Activated T-cell treated with anti-CD3 and anti-CD28 coated beads, Interleukin-2, amount 50 U/mL, for 4 hours (primary cell): ENCODE results near the gene UBE2S. TPM values are rescaled to one million over a fixed set of nuclear protein-coding genes. Genes with fewer than 3 reads are reported as not detected.
"Not testable (repeated sequence)": the region's sequence is repeated elsewhere in the genome, so short reads cannot be mapped to it uniquely, and the experiment has no call there.

ENCODE experiments used
- ATAC-seq, 2 donors: fragments of 200-7000 bp; cut with Tn5 transposase; one replicate each; pipeline ENCODE4 v1.10.0; 2021
- DNase-seq: peaks from one replicate; pipeline ENCODE4 v3.0.0-alpha.2; 2020
- H3K27me3 Mint-ChIP-seq: one replicate; pipeline ENCODE4 v1.8.0; 2021; ENCODE audit warnings: low read depth, mixed read lengths
- H3K36me3 Mint-ChIP-seq: one replicate; pipeline ENCODE4 v1.8.0; 2022; ENCODE audit warnings: mixed read lengths; ENCODE audit not compliant: insufficient read depth
- H3K4me1 Mint-ChIP-seq: one replicate; pipeline ENCODE4 v1.8.0; 2021; ENCODE audit warnings: low read depth, mixed read lengths
- H3K4me3 Mint-ChIP-seq: one replicate; pipeline ENCODE4 v1.8.0; 2021; ENCODE audit warnings: mild to moderate bottlenecking, moderate library complexity, mixed read lengths
- H3K9me3 Mint-ChIP-seq: one replicate; pipeline ENCODE4 v1.8.0; 2021; ENCODE audit warnings: mixed read lengths
- total RNA-seq, 3 donors: library from RNA; stranded (reverse); gene quantifications; one replicate each; pipeline ENCODE4 v1.2.1, GENCODE V29; 2021

The UBE2S gene
- total RNA-seq, 3 donors from 2014 or later, result 226 to 281 (median 237) TPM

DNA sequence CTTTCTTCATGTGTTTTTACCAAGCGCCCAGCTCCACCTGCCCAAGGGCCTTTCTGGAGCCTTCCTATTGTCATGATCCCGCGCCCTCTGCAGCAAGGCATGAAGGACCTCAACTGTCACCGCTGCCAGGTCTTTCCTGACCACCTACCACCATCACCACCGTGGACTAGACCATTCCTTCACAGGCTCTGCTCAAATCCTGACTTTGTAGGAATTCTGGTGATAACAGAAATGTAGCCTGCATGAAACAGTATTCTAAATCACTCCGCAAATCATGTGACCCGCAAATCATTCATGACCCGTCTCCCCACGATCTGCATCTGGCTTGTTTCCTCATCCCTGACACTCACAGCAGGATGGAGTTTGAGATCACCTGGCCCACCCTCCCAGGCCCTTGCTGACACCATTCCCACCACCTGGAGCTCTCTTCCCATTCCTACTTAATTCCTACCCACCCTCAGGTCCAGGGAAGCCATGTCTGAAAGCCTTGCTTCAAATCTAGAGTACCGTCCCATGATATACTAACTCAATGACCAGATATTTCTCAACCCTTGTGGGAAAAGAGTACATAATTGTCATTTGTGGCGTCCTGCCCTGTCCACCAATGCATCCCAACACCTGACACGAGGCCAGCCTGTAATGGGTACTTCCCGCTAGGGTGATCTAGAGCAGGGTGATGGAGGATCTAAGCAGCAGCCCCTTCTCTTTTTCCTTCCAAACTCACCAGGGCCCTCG is 1.3 kb downstream of the UBE2S start:
- DNase-seq, result no peak

DNA sequence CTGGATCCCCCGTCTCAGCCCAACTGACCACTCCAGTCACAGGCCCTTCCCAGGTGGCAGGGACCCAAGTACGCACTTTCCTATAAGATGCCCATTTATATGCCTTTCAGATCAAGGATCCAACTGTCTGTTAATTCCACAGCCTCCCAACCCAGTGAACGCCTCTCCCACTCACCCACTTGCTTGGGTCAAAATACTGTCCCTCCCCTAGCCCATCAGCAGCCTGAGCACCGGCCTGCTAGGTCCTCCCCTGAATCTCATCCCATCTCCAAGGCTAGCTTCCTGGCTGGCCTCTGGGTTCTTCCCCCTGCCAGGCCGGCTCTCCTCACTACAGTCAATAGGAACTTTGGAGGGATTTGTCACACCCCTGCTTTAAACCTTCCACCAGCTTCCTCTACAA is 1.9 kb downstream of the UBE2S start:
- no peak for DNase-seq
- ATAC-seq, result no peak
- H3K36me3 Mint-ChIP-seq, result peaks cover 36% of the 10 kb centered on the region
- H3K4me1 Mint-ChIP-seq, result peaks cover 18% of the 10 kb centered on the region
- H3K27me3 Mint-ChIP-seq, result no peaks in the 10 kb centered on the region
- peak overlapping the region; percentile 92 for H3K4me3 Mint-ChIP-seq
- no peaks in the 10 kb centered on the region for H3K9me3 Mint-ChIP-seq

More for the DNA sequence above, 1.3 kb downstream of the UBE2S start:
- ATAC-seq, result no peak
- H3K9me3 Mint-ChIP-seq, result no peaks in the 10 kb centered on the region
- peak overlapping the region; percentile 92 for H3K4me3 Mint-ChIP-seq
- H3K27me3 Mint-ChIP-seq, result no peaks in the 10 kb centered on the region
- H3K36me3 Mint-ChIP-seq, result peaks cover 31% of the 10 kb centered on the region
- H3K4me1 Mint-ChIP-seq, result peaks cover 18% of the 10 kb centered on the region

DNA sequence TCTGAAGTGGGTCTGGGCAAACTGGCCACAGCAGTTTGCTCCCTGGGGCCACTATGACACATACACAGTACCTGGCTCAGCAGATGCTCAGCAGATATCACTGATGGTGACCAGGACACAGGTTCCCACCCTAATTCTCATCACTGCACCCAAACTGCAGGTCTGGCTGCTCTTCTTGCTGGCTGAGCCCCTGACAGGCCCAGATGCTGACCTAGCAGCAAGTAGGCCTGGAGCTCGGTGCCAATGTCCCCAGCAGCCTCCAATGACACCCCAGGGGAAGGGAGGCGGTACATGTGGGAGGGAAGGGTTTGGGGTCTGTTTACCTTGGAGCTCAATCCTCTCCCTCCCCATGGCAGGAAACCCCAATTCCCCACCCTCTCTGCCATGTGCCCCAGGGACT is 5.1 kb downstream of the UBE2S start:
- Mint-ChIP-seq H3K27me3 (no peaks in the 10 kb centered on the region), H3K36me3 (peaks cover 39% of the 10 kb centered on the region), H3K4me3 (no peak overlapping the region), H3K9me3 (no peaks in the 10 kb centered on the region), H3K4me1 (peaks cover 25% of the 10 kb centered on the region)
- ATAC-seq, result no peak
- DNase-seq, result no peak

DNA sequence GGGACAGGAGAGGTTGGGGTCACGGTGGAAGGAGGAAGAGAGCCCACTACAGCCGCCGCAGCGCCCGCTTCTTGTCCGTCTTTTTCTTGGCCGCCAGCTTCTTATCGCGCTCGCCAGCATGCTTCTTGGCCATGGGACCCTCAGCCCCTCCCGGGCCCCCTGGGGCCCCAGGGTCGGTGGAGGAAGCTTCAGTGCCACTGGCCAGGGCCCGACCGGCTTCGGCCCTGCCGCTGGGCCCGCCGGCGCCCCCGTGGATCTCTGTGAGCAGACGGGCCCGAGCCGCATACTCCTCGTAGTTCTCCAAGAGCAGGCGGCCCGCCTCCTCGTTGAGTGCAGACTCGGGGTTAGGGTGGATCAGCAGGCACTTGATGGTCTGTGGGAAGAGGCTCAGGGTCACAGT is 6.2 kb downstream of the UBE2S start:
- H3K4me1 Mint-ChIP-seq, result peaks cover 20% of the 10 kb centered on the region
- peaks cover 35% of the 10 kb centered on the region for H3K36me3 Mint-ChIP-seq
- not testable (repeated sequence) for H3K9me3 Mint-ChIP-seq, H3K4me3 Mint-ChIP-seq, H3K27me3 Mint-ChIP-seq, DNase-seq, ATAC-seq

DNA sequence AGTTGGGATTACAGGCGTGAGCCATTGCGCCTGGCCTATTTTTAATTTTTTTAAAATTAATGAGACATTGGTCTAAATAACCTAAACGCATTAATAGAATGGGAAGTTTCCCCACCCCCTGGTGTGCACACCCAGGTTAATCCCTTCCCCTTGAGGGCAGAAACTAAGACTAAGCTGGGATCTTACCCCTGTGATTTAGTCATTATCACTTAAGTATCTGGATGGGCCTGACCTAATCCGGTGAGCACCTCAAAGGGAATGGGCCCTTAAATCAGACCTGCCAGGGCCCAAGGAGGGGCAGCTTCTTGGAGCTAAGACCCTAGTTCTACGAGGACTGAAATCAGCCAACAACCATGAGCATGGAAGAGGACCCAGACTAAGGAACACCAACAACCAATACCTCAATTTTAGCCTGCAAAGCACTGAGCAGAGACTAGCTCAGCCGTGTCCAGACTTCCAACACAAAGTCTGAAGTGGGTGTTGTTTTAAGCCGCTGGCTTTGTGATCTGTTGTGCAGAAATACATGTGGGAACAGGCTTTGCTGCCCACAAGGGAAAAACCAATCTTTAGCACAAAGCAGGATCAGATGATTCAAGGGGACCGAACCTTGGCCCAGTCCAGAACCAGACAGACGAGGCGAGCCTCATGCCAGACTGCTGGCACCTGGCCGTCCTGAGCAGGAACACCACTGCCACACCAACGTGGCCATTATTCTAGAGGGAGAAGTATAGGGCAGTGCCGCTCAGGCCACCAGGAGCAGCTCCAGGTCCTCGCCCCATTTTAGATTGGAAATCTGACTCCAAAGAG is 7.1 kb downstream of the UBE2S start:
- ATAC-seq (no peak), DNase-seq (no peak)
- Mint-ChIP-seq H3K36me3 (peaks cover 26% of the 10 kb centered on the region), H3K9me3 (no peaks in the 10 kb centered on the region), H3K4me3 (no peak overlapping the region), H3K4me1 (peaks cover 11% of the 10 kb centered on the region), H3K27me3 (no peaks in the 10 kb centered on the region)

DNA sequence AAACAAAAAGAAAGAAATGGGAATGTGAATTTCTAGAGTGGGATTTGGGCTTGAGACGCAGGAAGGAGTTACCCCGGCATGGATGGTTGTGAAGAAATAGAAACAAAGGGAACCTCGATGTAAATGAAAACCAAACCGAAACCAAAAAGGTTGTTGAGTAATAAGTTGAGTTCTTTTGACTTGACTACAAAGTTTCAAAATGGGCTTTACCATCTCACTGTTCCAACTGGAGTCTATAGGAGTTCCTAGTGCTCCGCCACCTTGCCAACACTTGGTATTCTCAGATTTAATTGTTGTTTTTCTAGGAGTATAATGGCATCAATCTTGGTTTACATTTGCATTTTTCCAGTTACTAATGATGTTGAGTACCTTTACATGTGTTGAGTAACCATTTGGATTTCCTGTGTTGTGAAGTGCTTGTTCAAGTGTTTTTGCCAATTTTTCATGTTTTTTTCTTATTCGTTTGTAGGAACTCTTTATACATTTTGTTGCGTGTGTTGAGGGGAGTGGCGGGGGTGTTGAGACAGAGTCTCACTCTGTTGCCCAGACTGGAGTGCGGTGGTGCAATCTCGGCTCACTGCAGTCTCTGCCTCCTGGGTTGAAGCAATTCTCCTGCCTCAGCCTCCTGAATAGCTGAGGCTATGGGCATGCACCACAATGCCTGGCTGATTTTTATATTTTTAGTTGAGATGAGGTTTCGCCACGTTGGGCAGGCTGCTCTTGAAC is 9.2 kb downstream of the UBE2S start:
- Mint-ChIP-seq H3K9me3 (no peaks in the 10 kb centered on the region), H3K27me3 (no peaks in the 10 kb centered on the region), H3K4me3 (peak overlapping the region; percentile 25), H3K36me3 (peaks cover 21% of the 10 kb centered on the region), H3K4me1 (peaks cover 10% of the 10 kb centered on the region)
- ATAC-seq, result peak; percentile 56 to 63
- no peak for DNase-seq

DNA sequence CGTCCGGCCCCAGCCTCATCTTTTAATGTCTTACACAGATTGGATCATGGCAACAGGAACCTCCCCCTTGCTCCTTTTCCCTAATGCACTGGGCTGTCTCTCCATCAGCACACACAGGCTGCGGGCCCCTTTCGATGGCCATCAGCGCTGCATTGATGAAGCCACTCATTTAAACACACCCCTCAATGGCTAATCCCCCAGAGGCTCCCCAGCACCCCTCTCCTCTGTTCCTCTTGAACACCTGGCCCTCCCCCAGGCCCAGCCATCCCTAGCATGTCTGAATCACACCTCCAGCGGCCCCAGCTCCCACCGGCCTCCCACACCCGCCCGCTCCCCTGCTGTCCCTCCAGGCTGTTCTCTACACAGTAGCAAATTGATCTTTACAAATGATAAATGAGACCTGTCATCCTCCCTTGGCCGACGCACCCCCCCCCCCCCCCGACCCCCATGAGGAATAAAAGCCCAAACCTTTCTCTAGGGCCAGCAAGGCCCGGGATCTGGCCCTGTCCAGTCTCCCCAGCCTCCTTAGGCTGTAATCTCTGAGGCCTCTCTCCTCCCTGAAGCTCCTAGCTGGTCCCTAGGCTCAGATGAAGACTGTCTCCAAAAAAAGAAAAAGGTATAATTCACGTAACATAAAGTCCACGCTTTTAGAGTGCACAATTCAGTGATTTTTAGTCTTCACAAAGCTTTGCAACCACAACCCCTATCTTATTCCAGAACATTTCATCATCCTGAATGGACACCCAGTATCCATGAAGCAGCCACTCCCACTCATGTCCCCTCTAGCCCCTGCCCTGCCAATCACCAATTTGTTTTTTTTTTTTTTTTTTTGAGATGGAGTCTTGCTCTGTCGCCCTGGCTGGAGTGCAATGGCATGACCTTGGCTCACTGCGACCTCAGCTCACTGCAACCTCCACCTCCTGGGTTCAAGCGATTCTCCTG is 14.5 kb downstream of the UBE2S start:
- Mint-ChIP-seq H3K27me3 (no peaks in the 10 kb centered on the region), H3K9me3 (no peaks in the 10 kb centered on the region)
- ATAC-seq, result no peak

DNA sequence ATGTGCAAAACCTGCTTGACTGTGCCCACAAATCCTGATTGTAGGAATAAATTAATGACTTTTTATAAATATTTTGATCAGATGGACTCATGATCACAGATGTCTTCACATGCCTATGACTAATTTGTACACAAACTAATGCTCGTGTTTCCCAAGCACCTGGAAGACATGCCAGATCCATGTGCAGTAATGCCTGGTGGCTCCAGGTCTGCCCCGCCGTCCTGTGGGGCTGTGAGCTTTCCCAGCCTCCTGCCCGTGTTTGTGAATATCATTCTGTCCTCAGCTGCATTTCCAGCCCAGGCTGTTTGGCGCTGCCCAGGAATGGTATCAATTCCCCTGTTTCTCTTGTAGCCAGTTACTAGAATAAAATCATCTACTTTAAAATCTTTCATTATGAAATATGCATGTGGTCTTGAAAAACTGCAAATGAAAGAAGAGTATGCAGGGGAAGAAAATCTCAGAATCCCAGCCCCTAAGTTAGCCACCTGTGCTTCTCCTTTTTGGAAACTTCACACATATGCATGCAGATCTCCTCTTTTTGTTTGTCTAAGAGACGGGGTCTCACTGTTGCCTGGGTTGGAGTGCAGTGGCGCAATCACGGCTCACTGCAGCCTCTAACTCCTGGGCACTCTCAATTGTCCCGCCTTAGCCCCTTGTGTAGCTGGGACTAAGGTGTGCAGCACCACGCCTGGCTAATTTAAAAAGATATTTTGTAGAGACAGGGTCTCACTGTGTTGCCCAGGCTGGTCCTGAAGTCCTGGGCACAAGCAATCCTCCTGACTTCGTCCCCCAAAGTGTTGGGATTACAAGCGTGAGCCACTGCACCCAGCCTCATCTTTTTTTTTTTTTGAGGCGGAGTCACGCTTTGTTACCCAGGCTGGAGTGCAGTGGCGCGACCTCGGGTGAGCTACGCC is 15.6 kb downstream of the UBE2S start:
- DNase-seq (no peak), ATAC-seq (no peak)
- Mint-ChIP-seq H3K9me3 (no peaks in the 10 kb centered on the region), H3K4me3 (no peak overlapping the region), H3K4me1 (peaks cover 37% of the 10 kb centered on the region), H3K36me3 (peaks cover 18% of the 10 kb centered on the region), H3K27me3 (no peaks in the 10 kb centered on the region)

More for the DNA sequence above, 14.5 kb downstream of the UBE2S start:
- Mint-ChIP-seq H3K4me1 (peaks cover 29% of the 10 kb centered on the region), H3K36me3 (peaks cover 12% of the 10 kb centered on the region), H3K4me3 (no peak overlapping the region)
- no peak for DNase-seq

DNA sequence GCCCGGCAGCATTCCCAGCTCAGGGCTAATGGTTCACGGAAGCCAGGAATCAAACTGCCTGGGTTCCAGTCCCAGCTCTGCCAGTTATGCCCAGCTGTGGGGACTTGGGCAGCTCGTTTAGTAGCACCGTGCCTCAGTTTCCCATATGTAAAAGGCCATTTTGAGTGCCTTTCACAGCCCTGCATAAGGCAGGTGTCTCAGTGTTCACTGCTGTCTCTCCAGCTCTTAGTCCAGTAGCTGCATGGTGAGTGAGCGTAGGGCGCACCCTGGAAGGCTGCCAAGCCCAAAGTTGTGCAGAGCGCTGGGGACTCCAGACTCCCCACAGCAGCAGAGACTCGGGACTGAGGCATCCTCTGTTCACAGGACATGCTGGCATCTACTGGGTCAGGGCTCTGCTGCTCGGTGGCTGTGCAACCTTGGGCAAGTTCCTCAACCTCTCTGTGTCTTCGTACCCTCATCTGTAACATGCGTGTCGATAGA is 16.4 kb downstream of the UBE2S start:
- H3K4me1 Mint-ChIP-seq, result peaks cover 40% of the 10 kb centered on the region
- H3K4me3 Mint-ChIP-seq, result no peak overlapping the region
- DNase-seq, result no peak
- peaks cover 25% of the 10 kb centered on the region for H3K36me3 Mint-ChIP-seq
- H3K27me3 Mint-ChIP-seq, result no peaks in the 10 kb centered on the region
- peak; percentile 12 to 15 for ATAC-seq
- H3K9me3 Mint-ChIP-seq, result no peaks in the 10 kb centered on the region

DNA sequence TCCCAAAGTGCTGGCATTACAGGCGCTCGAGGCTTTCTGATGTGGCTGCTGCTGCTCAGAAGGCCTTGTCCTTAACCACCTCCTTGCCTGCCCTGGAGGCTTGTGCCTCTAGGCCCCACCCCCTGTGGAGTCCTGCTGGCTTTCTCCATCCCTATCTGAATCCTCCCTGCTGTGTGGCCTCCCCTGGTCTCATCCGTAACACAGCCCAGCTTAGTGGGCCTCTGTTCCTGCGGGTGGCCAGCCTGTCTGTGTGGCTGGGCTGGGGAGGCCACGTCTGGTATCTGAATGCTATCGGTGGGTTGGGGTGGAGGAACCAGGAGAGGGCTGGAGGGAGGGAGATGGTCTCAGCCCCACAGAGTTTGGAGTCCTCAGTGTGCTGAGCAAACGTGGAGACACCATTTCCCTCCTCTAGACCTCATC is 17.1 kb downstream of the UBE2S start:
- Mint-ChIP-seq H3K36me3 (peaks cover 32% of the 10 kb centered on the region), H3K4me1 (peaks cover 42% of the 10 kb centered on the region), H3K27me3 (no peaks in the 10 kb centered on the region), H3K4me3 (no peak overlapping the region), H3K9me3 (no peaks in the 10 kb centered on the region)
- ATAC-seq, result no peak
- no peak for DNase-seq

DNA sequence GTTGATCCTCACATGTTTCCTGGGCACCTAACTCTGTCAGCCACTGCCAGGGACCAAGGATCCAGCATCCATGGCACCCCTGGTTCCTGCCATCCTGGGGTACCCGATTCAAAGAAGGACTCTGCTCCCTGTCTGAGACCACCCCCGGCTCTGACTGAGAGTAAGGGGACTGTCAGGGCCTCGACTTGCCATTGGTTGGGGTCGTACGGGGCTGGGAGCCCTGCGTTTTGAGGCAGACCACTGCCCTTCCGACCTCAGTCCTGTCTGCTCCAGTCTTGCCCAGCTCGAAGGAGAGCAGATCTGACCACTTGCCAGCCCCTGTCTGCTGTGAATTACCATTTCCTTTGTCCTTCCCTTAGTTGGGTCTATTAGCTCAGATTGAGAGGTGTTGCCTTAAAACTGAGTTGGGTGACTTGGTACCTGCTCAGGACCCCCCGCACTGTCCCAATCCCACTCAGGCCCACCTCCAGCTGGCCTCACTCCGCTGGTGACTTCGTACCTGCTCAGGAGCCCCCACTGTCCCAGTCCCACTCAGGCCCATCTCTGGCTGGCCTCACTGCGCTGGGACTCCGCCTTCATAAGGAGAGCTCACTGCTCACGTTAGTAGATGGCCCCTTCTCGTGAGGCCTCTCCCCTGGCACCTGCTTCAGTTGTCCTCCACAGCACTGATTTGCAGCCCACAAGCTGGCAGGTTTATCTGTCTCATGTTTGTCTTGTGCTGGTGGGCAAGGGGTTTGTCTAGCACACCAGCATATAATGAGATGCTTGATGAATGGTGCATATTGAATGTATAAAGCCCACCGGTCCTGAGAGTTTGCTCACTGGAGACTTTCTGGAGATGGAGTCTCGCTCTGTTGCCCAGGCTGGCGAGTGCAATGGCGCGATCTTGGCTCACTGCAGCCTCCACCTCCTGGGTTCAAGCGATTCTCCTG is 17.9 kb downstream of the UBE2S start:
- DNase-seq, result no peak

More for the DNA sequence above, 17.9 kb downstream of the UBE2S start:
- peaks cover 32% of the 10 kb centered on the region for H3K36me3 Mint-ChIP-seq
- H3K27me3 Mint-ChIP-seq, result no peaks in the 10 kb centered on the region
- peak overlapping the region; percentile 56 for H3K4me3 Mint-ChIP-seq
- ATAC-seq, result no peak
- H3K4me1 Mint-ChIP-seq, result peaks cover 45% of the 10 kb centered on the region
- H3K9me3 Mint-ChIP-seq, result no peaks in the 10 kb centered on the region
